Stimulated activated naive CD8-positive, alpha-beta T cell treated with anti-CD3 and anti-CD28 coated beads, Interleukin-15, amount 100 ng/mL, for 72 hours (primary cell): ENCODE data around the gene CDX4.
"Not testable (repeated sequence)": the region's sequence is repeated elsewhere in the genome, so short reads cannot be mapped to it uniquely, and the experiment has no call there.

Experiments
- ATAC-seq: fragments of 150-1000 bp; cut with Tn5 transposase; 2 replicates; pipeline ENCODE4 v1.10.0; 2021; ENCODE audit warnings: mild to moderate bottlenecking, moderate library complexity
- DNase-seq, 2 donors: peaks; one replicate each; pipeline ENCODE4 v3.0.0; 2021 to 2022
- H3K27ac Mint-ChIP-seq, 2 donors: one replicate each; pipeline ENCODE4 v1.8.0; 2022; ENCODE audit warnings: mild to moderate bottlenecking in 2 of 2, mixed read lengths in 2 of 2, moderate library complexity in 2 of 2
- H3K27me3 Mint-ChIP-seq: one replicate; pipeline ENCODE4 v1.8.0; 2022; ENCODE audit warnings: mixed read lengths
- H3K4me1 Mint-ChIP-seq: one replicate; pipeline ENCODE4 v1.8.0; 2022; ENCODE audit warnings: mild to moderate bottlenecking, mixed read lengths
- H3K4me3 Mint-ChIP-seq, 2 donors: one replicate each; pipeline ENCODE4 v1.8.0; 2022; ENCODE audit warnings: mild to moderate bottlenecking in 2 of 2, mixed read lengths in 2 of 2, moderate library complexity in 1 of 2
- H3K9me3 Mint-ChIP-seq, 2 donors: one replicate each; pipeline ENCODE4 v1.8.0; 2022; ENCODE audit warnings: mixed read lengths in 2 of 2

Gene CDX4

GRCh38 chrX:73446831-73447230, at the start of gene CDX4:
Gene CDX4 (plus strand): TSS chrX:73447053. CDS start chrX:73447254, 201 bp downstream.
- H3K4me1 Mint-ChIP-seq, result peaks cover 6% of the 10 kb centered on the region
- no peak within 1 kb of the TSS for H3K27ac Mint-ChIP-seq
- H3K9me3 Mint-ChIP-seq, result no peaks in the 10 kb centered on the region
- no peak within 1 kb of the TSS for H3K4me3 Mint-ChIP-seq
- no peak for DNase-seq
- ATAC-seq, result no peak
- H3K27me3 Mint-ChIP-seq, result peaks cover 60% of the 10 kb centered on the region

GRCh38 chrX:73398185-73398914, 48.5 kb upstream of the CDX4 start:
- Mint-ChIP-seq H3K27me3 (no peaks in the 10 kb centered on the region), H3K27ac (no peak overlapping the region), H3K9me3 (no peaks in the 10 kb centered on the region), H3K4me1 (no peaks in the 10 kb centered on the region), H3K4me3 (no peak overlapping the region)
- ATAC-seq (no peak), DNase-seq (no peak)

- DNase-seq (no peak), ATAC-seq (no peak)
- Mint-ChIP-seq H3K9me3 (no peaks in the 10 kb centered on the region), H3K27me3 (no peaks in the 10 kb centered on the region), H3K4me1 (no peaks in the 10 kb centered on the region), H3K27ac (no peak overlapping the region), H3K4me3 (no peak overlapping the region)
Measured at GRCh38 chrX:73400136-73400748, 46.6 kb upstream of the CDX4 start.

- no peaks in the 10 kb centered on the region for H3K27me3 Mint-ChIP-seq
- H3K4me3 Mint-ChIP-seq, result no peak overlapping the region
- H3K4me1 Mint-ChIP-seq, result no peaks in the 10 kb centered on the region
- H3K9me3 Mint-ChIP-seq, result no peaks in the 10 kb centered on the region
- ATAC-seq (no peak), DNase-seq (no peak)
- H3K27ac Mint-ChIP-seq, result no peak overlapping the region
Measured at GRCh38 chrX:73401591-73402266, 45.1 kb upstream of the CDX4 start.

GRCh38 chrX:73412930-73413329, 33.9 kb upstream of the CDX4 start:
- Mint-ChIP-seq H3K4me1 (no peaks in the 10 kb centered on the region), H3K4me3 (no peak overlapping the region)
- ATAC-seq, result no peak

GRCh38 chrX:73447311-73447794, 500 bp downstream of the CDX4 start:
- H3K4me3 Mint-ChIP-seq, result no peak overlapping the region
- no peak for ATAC-seq

More at GRCh38 chrX:73412930-73413329, 33.9 kb upstream of the CDX4 start:
- H3K27me3 Mint-ChIP-seq, result no peaks in the 10 kb centered on the region
- no peak overlapping the region for H3K27ac Mint-ChIP-seq
- no peak for DNase-seq
- peaks cover 0 to 18% of the 10 kb centered on the region in 2 donors for H3K9me3 Mint-ChIP-seq

GRCh38 chrX:73448379-73448778, 1.5 kb downstream of the CDX4 start:
- no peaks in the 10 kb centered on the region for H3K9me3 Mint-ChIP-seq
- peaks cover 68% of the 10 kb centered on the region for H3K27me3 Mint-ChIP-seq

More at GRCh38 chrX:73447311-73447794, 500 bp downstream of the CDX4 start:
- Mint-ChIP-seq H3K9me3 (no peaks in the 10 kb centered on the region), H3K27me3 (peaks cover 65% of the 10 kb centered on the region), H3K4me1 (peaks cover 6% of the 10 kb centered on the region), H3K27ac (no peak overlapping the region)
- DNase-seq, result no peak

GRCh38 chrX:73455171-73455570, 8.3 kb downstream of the CDX4 start:
- H3K4me1 Mint-ChIP-seq, result no peaks in the 10 kb centered on the region
- no peaks in the 10 kb centered on the region for H3K9me3 Mint-ChIP-seq
- no peak overlapping the region for H3K27ac Mint-ChIP-seq
- H3K27me3 Mint-ChIP-seq, result peaks cover 18% of the 10 kb centered on the region
- no peak overlapping the region for H3K4me3 Mint-ChIP-seq
- DNase-seq, result no peak
- no peak for ATAC-seq

More at GRCh38 chrX:73448379-73448778, 1.5 kb downstream of the CDX4 start:
- no peak for DNase-seq
- no peak for ATAC-seq
- Mint-ChIP-seq H3K4me1 (peaks cover 6% of the 10 kb centered on the region), H3K4me3 (peak overlapping the region in 1 of 2 donors; percentile 33), H3K27ac (no peak overlapping the region)

GRCh38 chrX:73457306-73457705, 10.5 kb downstream of the CDX4 start:
- H3K9me3 Mint-ChIP-seq, result no peaks in the 10 kb centered on the region
- DNase-seq (no peak), ATAC-seq (no peak)
- H3K27ac Mint-ChIP-seq, result no peak overlapping the region
- H3K4me3 Mint-ChIP-seq, result no peak overlapping the region
- peaks cover 3% of the 10 kb centered on the region for H3K27me3 Mint-ChIP-seq
- H3K4me1 Mint-ChIP-seq, result no peaks in the 10 kb centered on the region

- no peak overlapping the region for H3K27ac Mint-ChIP-seq
- no peak overlapping the region for H3K4me3 Mint-ChIP-seq
- ATAC-seq (no peak), DNase-seq (no peak)
- no peaks in the 10 kb centered on the region for H3K27me3 Mint-ChIP-seq
- no peaks in the 10 kb centered on the region for H3K4me1 Mint-ChIP-seq
- no peaks in the 10 kb centered on the region for H3K9me3 Mint-ChIP-seq
Measured at GRCh38 chrX:73468376-73468775, 21.5 kb downstream of the CDX4 start.

GRCh38 chrX:73478961-73479360, 32.1 kb downstream of the CDX4 start:
- DNase-seq (no peak), ATAC-seq (no peak)
- no peaks in the 10 kb centered on the region for H3K27me3 Mint-ChIP-seq
- H3K4me1 Mint-ChIP-seq, result no peaks in the 10 kb centered on the region
- H3K9me3 Mint-ChIP-seq, result peaks cover 8 to 16% of the 10 kb centered on the region in 2 donors
- no peak overlapping the region for H3K4me3 Mint-ChIP-seq
- no peak overlapping the region for H3K27ac Mint-ChIP-seq

- ATAC-seq, result no peak
- DNase-seq, result no peak
- no peaks in the 10 kb centered on the region for H3K4me1 Mint-ChIP-seq
- no peaks in the 10 kb centered on the region for H3K27me3 Mint-ChIP-seq
- H3K27ac Mint-ChIP-seq, result no peak overlapping the region
- H3K4me3 Mint-ChIP-seq, result no peak overlapping the region
- peaks cover 11 to 16% of the 10 kb centered on the region in 2 donors for H3K9me3 Mint-ChIP-seq
Measured at GRCh38 chrX:73481521-73481920, 34.7 kb downstream of the CDX4 start.

GRCh38 chrX:73490661-73491060, 43.8 kb downstream of the CDX4 start:
- Mint-ChIP-seq H3K27ac (no peak overlapping the region), H3K27me3 (no peaks in the 10 kb centered on the region), H3K4me1 (no peaks in the 10 kb centered on the region), H3K4me3 (no peak overlapping the region), H3K9me3 (peaks cover 2 to 17% of the 10 kb centered on the region in 2 donors)
- DNase-seq (no peak), ATAC-seq (no peak)

GRCh38 chrX:73492178-73492577, 45.3 kb downstream of the CDX4 start:
- not testable (repeated sequence) for H3K4me1 Mint-ChIP-seq, H3K27me3 Mint-ChIP-seq, ATAC-seq, DNase-seq, H3K4me3 Mint-ChIP-seq, H3K27ac Mint-ChIP-seq
- H3K9me3 Mint-ChIP-seq, result peaks cover 5 to 29% of the 10 kb centered on the region in 2 donors
